HFFc6 (cell line): ENCODE results near the gene ENTPD2. TPM values are rescaled to one million over a fixed set of nuclear protein-coding genes. Genes with fewer than 3 reads are reported as not detected.

Experiments
- DNase-seq: peaks from one replicate; pipeline ENCODE4 v3.0.0-alpha.2; 2018
- H3K27ac Mint-ChIP-seq: 2 replicates; pipeline ENCODE4 v1.8.0; 2020; ENCODE audit warnings: mild to moderate bottlenecking, mixed read lengths
- H3K27me3 Mint-ChIP-seq: 2 replicates; pipeline ENCODE4 v1.8.0; 2021; ENCODE audit warnings: mild to moderate bottlenecking, moderate library complexity, mixed read lengths; ENCODE audit not compliant: insufficient read depth
- H3K36me3 Mint-ChIP-seq: 2 replicates; pipeline ENCODE4 v1.8.0; 2021; ENCODE audit warnings: low read depth, mixed read lengths
- H3K4me1 Mint-ChIP-seq: 2 replicates; pipeline ENCODE4 v1.8.0; 2020; ENCODE audit warnings: low read depth, mixed read lengths
- H3K4me3 Mint-ChIP-seq: 2 replicates; pipeline ENCODE4 v1.8.0; 2020; ENCODE audit warnings: mild to moderate bottlenecking, moderate library complexity, mixed read lengths
- H3K9me3 Mint-ChIP-seq: 2 replicates; pipeline ENCODE4 v1.8.0; 2020; ENCODE audit warnings: mild to moderate bottlenecking, mixed read lengths
- total RNA-seq, 6 experiments: library from RNA; stranded (reverse); fragmentation: NEBNext Ultra II Directional; extraction: Animal tissue kit (Norgen Biotek cat#: 25700); gene quantifications; 2 replicates in 1 of 6; 3 replicates in 5 of 6; pipeline ENCODE4 v1.2.3, GENCODE V29; 2021
- TF ChIP-seq, protein P1 (sequence below): fragments of 200-600 bp; sonication (generic); IDR thresholded peaks from 2 replicates; pipeline ENCODE4 v1.5.0; 2021; ENCODE audit warnings: antibody characterized with exemption, mild to moderate bottlenecking

ENTPD2 gene
- total RNA-seq, 6 experiments from 2014 or later: 0.12 to 0.28 (median 0.16) TPM; not detected in 3

DNA sequence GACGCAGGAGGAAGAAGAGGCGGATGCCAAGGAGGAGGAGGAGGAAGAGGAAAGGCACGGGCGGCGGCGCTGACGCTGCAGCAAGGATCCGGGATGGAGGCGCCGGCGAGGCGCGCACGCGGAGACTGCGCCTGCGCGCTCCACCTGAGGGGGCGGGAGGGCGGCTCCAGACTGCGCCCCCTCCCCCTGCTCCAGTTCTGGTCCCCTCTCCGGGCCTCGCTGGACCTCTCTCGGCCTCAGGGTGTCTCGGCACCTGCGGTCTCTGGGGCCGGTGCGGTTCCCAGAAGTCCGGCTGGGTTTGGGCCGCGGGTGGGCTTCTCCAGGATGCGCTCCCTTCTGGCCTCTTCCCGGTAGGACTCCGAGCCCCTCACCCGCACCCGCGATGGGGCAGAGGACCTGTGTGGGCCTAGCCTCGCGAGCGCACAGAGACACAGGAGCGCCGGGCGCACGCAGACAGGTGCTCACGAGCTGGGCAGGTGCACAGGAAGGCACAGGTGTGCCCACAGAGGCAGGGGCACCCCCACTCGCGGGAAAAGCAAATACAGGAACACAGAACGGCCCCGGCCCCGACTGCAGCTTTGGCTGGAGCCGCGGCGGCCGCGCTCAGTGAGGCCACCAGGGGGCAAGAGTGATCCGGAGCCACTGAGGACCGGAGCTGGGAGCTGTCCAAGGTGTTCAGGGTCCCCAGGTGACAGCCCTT lies 7.6 kb downstream of the ENTPD2 start, which contains the start of gene NPDC1:
Gene NPDC1, minus strand, starts transcription at position 90 of the 700 bp plus-strand sequence. CDS start 188 bp downstream, outside the sequence.
- H3K27ac Mint-ChIP-seq: no peak within 1 kb of the TSS; the same call in 1 of the 2 replicates
- H3K4me3 Mint-ChIP-seq: peak within 1 kb of the TSS; percentile 85
- H3K36me3 Mint-ChIP-seq: no peaks in the 10 kb centered on the region
- no peaks in the 10 kb centered on the region for H3K9me3 Mint-ChIP-seq
- H3K4me1 Mint-ChIP-seq: peaks cover 6% of the 10 kb centered on the region; the same call in 1 of the 2 replicates
- peak; percentile 61 for DNase-seq
- TF ChIP-seq, protein P1, sequence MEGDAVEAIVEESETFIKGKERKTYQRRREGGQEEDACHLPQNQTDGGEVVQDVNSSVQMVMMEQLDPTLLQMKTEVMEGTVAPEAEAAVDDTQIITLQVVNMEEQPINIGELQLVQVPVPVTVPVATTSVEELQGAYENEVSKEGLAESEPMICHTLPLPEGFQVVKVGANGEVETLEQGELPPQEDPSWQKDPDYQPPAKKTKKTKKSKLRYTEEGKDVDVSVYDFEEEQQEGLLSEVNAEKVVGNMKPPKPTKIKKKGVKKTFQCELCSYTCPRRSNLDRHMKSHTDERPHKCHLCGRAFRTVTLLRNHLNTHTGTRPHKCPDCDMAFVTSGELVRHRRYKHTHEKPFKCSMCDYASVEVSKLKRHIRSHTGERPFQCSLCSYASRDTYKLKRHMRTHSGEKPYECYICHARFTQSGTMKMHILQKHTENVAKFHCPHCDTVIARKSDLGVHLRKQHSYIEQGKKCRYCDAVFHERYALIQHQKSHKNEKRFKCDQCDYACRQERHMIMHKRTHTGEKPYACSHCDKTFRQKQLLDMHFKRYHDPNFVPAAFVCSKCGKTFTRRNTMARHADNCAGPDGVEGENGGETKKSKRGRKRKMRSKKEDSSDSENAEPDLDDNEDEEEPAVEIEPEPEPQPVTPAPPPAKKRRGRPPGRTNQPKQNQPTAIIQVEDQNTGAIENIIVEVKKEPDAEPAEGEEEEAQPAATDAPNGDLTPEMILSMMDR: peak; percentile 94
- H3K27me3 Mint-ChIP-seq: peaks cover 8% of the 10 kb centered on the region

GRCh38 chr9:137045294-137046087 lies 8.4 kb downstream of the ENTPD2 start:
- TF ChIP-seq, protein P1: no peak
- Mint-ChIP-seq H3K4me3 (peak overlapping the region; percentile 85), H3K36me3 (no peaks in the 10 kb centered on the region), H3K4me1 (peaks cover 6% of the 10 kb centered on the region; the same call in 1 of the 2 replicates), H3K9me3 (no peaks in the 10 kb centered on the region), H3K27me3 (peaks cover 8% of the 10 kb centered on the region), H3K27ac (no peak overlapping the region; the same call in 1 of the 2 replicates)
- DNase-seq: peak; percentile 20

GRCh38 chr9:137044502-137045177 lies 9.2 kb downstream of the ENTPD2 start:
- H3K27me3 Mint-ChIP-seq: peaks cover 6% of the 10 kb centered on the region
- no peak overlapping the region for H3K27ac Mint-ChIP-seq
- H3K4me3 Mint-ChIP-seq: peak overlapping the region; percentile 85
- TF ChIP-seq, protein P1: no peak
- no peaks in the 10 kb centered on the region for H3K9me3 Mint-ChIP-seq
- no peak for DNase-seq
- H3K36me3 Mint-ChIP-seq: no peaks in the 10 kb centered on the region
- peaks cover 6% of the 10 kb centered on the region; the same call in 1 of the 2 replicates for H3K4me1 Mint-ChIP-seq

- TF ChIP-seq, protein P1: no peak
- Mint-ChIP-seq H3K4me3 (no peak overlapping the region), H3K27me3 (peaks cover 3% of the 10 kb centered on the region)
These were observed 9.8 kb downstream of the ENTPD2 start for GRCh38 chr9:137044037-137044436.

More at GRCh38 chr9:137044037-137044436, 9.8 kb downstream of the ENTPD2 start:
- Mint-ChIP-seq H3K27ac (no peak overlapping the region), H3K4me1 (peaks cover 6% of the 10 kb centered on the region; the same call in 1 of the 2 replicates), H3K9me3 (no peaks in the 10 kb centered on the region), H3K36me3 (no peaks in the 10 kb centered on the region)
- DNase-seq: no peak
